GM15510 (cell line): Measurements from ENCODE around the gene RGS14.

Experiments
- POLR2A ChIP-seq: IDR thresholded peaks from 3 replicates; pipeline ENCODE4 v1.6.1; 2011; ENCODE audit warnings: borderline replicate concordance; ENCODE audit not compliant: insufficient read length; ENCODE audit errors: extremely low read depth

RGS14 gene, protein sequence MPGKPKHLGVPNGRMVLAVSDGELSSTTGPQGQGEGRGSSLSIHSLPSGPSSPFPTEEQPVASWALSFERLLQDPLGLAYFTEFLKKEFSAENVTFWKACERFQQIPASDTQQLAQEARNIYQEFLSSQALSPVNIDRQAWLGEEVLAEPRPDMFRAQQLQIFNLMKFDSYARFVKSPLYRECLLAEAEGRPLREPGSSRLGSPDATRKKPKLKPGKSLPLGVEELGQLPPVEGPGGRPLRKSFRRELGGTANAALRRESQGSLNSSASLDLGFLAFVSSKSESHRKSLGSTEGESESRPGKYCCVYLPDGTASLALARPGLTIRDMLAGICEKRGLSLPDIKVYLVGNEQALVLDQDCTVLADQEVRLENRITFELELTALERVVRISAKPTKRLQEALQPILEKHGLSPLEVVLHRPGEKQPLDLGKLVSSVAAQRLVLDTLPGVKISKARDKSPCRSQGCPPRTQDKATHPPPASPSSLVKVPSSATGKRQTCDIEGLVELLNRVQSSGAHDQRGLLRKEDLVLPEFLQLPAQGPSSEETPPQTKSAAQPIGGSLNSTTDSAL

GRCh38 chr5:177357459-177358351, at the start of gene RGS14:
TSS of gene RGS14 (plus strand) at chr5:177357924. CDS start at chr5:177358025, 101 bp downstream.
- TF ChIP-seq POLR2A, result peak; percentile 73

DNA sequence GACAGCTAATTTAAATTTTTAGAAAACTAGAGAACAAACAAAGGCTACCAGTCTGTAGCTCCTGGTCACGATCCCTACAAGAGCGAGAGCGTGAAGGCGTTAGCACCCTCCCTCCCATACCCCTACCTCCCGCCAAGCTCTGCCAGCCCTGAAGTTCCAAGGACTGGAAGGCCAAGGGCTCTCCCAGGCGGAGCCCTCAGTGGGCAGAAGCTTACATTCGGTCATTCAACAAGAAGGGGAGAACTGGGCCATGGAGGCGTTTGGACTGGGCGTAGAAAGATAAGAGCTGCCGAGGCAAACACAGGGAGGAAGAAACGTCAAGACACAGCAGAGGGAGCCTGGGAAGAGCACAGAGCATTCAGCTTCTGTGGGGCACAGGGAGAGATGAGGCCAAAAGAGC, 49.0 kb upstream of the RGS14 start:
- no peak for TF ChIP-seq POLR2A

GRCh38 chr5:177309351-177310191, 48.2 kb upstream of the RGS14 start:
- TF ChIP-seq POLR2A, result no peak

GRCh38 chr5:177310332-177310731, 47.4 kb upstream of the RGS14 start:
- no peak for TF ChIP-seq POLR2A

DNA sequence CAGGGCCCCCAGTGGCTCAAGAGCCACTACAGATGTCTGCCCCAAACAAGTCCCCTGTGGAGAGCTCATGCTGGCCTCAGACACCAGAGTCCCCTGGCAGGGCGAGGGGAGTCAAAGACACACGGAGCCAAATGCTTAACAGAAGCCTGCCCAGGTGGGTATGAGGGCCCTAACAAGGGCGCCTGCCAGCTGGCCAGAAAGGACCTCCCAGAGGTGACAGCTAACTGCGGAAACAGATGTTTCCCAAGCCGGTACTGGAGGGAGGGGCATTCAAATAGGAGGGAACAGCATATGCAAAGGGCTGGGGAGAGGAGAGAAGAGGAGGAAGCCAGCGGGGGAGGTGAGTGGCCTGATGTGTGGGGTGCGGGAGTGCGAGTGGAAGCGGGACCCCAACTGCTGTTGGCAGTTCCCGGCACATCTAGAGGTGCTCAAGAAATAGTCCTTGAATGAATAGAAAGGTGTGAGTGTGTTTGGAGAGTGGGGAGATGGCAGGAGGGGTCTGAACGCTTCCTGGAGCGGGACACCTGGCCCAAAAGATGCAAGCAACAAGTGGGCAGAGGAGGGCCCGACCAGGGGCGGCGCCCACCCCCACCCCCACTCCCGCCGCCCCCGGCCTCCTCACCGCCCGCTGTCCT, 46.9 kb upstream of the RGS14 start:
- peak; percentile 53 for TF ChIP-seq POLR2A

- TF ChIP-seq POLR2A, result no peak
Measured at GRCh38 chr5:177311392-177311722, 46.4 kb upstream of the RGS14 start.

DNA sequence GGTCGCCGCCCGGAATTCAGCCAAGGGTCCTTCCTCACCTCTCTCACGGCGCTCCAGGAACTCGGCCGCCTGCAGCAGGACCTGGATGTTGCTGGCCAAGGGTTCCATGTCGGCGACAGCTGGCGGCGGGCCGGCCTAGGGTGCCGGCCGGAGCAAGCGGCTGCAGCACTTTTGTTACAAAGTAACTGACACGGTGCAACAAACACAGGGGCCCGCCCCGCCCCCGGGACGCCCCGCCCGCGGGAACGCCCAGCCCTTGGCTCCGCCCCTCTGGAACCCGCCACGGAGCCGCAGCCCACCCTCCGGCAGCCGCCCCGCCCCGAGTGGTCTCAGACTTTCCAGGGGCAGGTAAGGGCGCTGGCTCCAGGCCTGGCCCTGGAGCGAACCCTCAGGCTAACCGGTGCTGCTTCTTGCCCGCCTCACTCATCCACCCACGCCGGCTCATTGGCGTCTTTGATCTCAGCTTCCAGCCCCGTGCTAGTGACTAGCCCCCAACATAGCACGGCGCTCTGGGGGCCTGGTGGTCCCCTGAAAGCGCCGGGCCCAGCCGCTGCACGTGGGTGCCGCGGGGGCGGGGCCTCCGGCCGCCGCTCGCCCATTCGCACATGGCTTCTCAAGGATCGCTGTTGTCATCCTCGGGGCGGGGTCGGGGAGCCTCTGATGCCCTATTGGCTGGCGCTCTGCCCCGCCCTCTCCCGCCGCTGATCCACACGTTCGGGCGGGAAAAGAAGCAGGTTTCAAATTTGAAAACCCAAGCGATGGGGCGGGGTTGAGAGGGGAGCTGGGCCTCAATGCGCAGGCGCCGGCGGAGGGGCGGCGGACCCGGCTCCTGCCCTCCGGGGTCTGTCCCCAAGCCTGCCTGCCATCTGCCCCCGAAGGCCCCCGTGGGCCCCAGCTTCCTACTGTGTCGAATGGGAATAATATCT, 45.7 kb upstream of the RGS14 start, which contains the start of gene MXD3:
TSS of gene MXD3 (minus strand) at position 176 of the 926 bp plus-strand sequence. CDS start at position 108, 68 bp downstream.
- TF ChIP-seq POLR2A, result peak; percentile 70

GRCh38 chr5:177312649-177313181, 45.0 kb upstream of the RGS14 start:
- no peak for TF ChIP-seq POLR2A

- TF ChIP-seq POLR2A, result no peak
Measured at GRCh38 chr5:177313561-177314259, 44.0 kb upstream of the RGS14 start.

GRCh38 chr5:177314376-177315342, 43.1 kb upstream of the RGS14 start:
- TF ChIP-seq POLR2A, result no peak

DNA sequence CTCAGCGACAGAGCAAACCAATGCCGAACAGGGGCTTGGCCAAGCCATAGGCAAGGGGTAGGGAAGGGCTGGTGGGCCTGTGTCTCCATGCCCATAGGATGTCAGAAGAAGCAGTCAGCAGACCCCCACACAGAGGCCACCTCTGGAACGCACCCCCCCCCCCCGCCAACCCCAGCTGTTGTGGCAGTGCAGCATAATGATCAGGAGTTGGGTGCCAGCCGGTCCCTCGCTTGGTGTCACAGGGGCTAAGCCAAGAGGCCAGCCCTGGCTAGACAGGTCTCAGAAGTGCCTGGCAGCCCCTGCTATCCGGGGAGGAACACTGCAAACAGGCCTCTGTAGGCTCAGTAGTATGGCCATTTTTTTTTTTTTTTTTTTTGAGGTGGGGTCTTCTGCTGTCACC, 42.3 kb upstream of the RGS14 start:
- TF ChIP-seq POLR2A, result no peak
